Ectodermal cell (in vitro differentiated cells): Measurements from ENCODE around the gene PTGDS.

Experiments used
- H3K27ac ChIP-seq: 2 replicates; pipeline ENCODE4 v1.7.0; 2013; ENCODE audit warnings: mild to moderate bottlenecking, low read depth, low read length; ENCODE audit not compliant: insufficient read depth, poor library complexity, severe bottlenecking
- H3K27me3 ChIP-seq: 2 replicates; pipeline ENCODE4 v1.7.0; 2013; ENCODE audit warnings: mild to moderate bottlenecking, low read length; ENCODE audit not compliant: insufficient read depth, control insufficient read depth, poor library complexity, severe bottlenecking
- H3K36me3 ChIP-seq: one replicate; pipeline ENCODE4 v1.7.0; 2013; ENCODE audit warnings: low read length; ENCODE audit not compliant: control insufficient read depth, insufficient read depth
- H3K4me1 ChIP-seq: one replicate; pipeline ENCODE4 v1.7.0; 2013; ENCODE audit warnings: low read length; ENCODE audit not compliant: control insufficient read depth, insufficient read depth
- H3K4me3 ChIP-seq: 2 replicates; pipeline ENCODE4 v1.7.0; 2013; ENCODE audit warnings: low read depth, low read length, control low read depth; ENCODE audit not compliant: insufficient read depth
- H3K9me3 ChIP-seq: 2 replicates; pipeline ENCODE4 v1.7.0; 2013; ENCODE audit warnings: mild to moderate bottlenecking, low read length, moderate library complexity; ENCODE audit not compliant: control insufficient read depth
- WGBS, 2 experiments: methylation state at CpG; one replicate each; pipeline ENCODE4 v1.1.7; 2013; ENCODE audit warnings: missing lambda C conversion rate in 2 of 2; 5-methylcytosine and 5-hydroxymethylcytosine counted together

PTGDS gene

GRCh38 chr9:136973618-136974617 lies 3.4 kb upstream of the PTGDS start:
- 91 to 94% methylated on average over 29 of the region's 29 CpGs for WGBS, 2 experiments
- Histone ChIP-seq H3K4me3 (no peak overlapping the region), H3K36me3 (no peaks in the 10 kb centered on the region), H3K27me3 (peaks cover 14% of the 10 kb centered on the region), H3K9me3 (no peaks in the 10 kb centered on the region), H3K4me1 (peaks cover 3% of the 10 kb centered on the region), H3K27ac (no peak overlapping the region)

- Histone ChIP-seq H3K27me3 (peaks cover 14% of the 10 kb centered on the region), H3K36me3 (no peaks in the 10 kb centered on the region), H3K9me3 (no peaks in the 10 kb centered on the region), H3K4me1 (peaks cover 3% of the 10 kb centered on the region), H3K27ac (no peak overlapping the region), H3K4me3 (no peak overlapping the region)
- WGBS, 2 experiments = 88% methylated on average over 15 of the region's 15 CpGs
Observed at GRCh38 chr9:136974817-136975535, 2.3 kb upstream of the PTGDS start.

- H3K27me3 ChIP-seq = peaks cover 14% of the 10 kb centered on the region
- no peak overlapping the region for H3K27ac ChIP-seq
- H3K4me1 ChIP-seq = peaks cover 3% of the 10 kb centered on the region
- H3K9me3 ChIP-seq = no peaks in the 10 kb centered on the region
- H3K36me3 ChIP-seq = no peaks in the 10 kb centered on the region
- WGBS, 2 experiments = 84 to 86% methylated on average over 14 of the region's 14 CpGs
- H3K4me3 ChIP-seq = no peak overlapping the region
Observed at GRCh38 chr9:136975644-136976043, 1.7 kb upstream of the PTGDS start.

- peaks cover 3% of the 10 kb centered on the region for H3K4me1 ChIP-seq
Observed at GRCh38 chr9:136977649-136978072, 357 bp downstream of the PTGDS start.

GRCh38 chr9:136978073-136978864 lies 965 bp downstream of the PTGDS start:
- peaks cover 14% of the 10 kb centered on the region for H3K27me3 ChIP-seq

More at GRCh38 chr9:136977649-136978072, 357 bp downstream of the PTGDS start:
- WGBS, 2 experiments = 7 to 8% methylated on average over 33 of the region's 33 CpGs
- H3K4me3 ChIP-seq = peak overlapping the region; percentile 36
- H3K27ac ChIP-seq = no peak overlapping the region
- peaks cover 14% of the 10 kb centered on the region for H3K27me3 ChIP-seq
- no peaks in the 10 kb centered on the region for H3K9me3 ChIP-seq
- no peaks in the 10 kb centered on the region for H3K36me3 ChIP-seq

GRCh38 chr9:136978865-136979544 lies 1.7 kb downstream of the PTGDS start:
- Histone ChIP-seq H3K4me1 (peaks cover 3% of the 10 kb centered on the region), H3K9me3 (no peaks in the 10 kb centered on the region), H3K36me3 (no peaks in the 10 kb centered on the region), H3K27ac (no peak overlapping the region), H3K4me3 (no peak overlapping the region), H3K27me3 (peaks cover 17% of the 10 kb centered on the region)
- WGBS, 2 experiments = 65 to 66% methylated on average over 41 of the region's 41 CpGs

More at GRCh38 chr9:136978073-136978864, 965 bp downstream of the PTGDS start:
- H3K4me3 ChIP-seq = peak overlapping the region; percentile 36
- no peaks in the 10 kb centered on the region for H3K9me3 ChIP-seq
- no peak overlapping the region for H3K27ac ChIP-seq
- H3K36me3 ChIP-seq = no peaks in the 10 kb centered on the region
- peaks cover 3% of the 10 kb centered on the region for H3K4me1 ChIP-seq
- WGBS, 2 experiments = 2% methylated on average over 73 to 78 of the region's 78 CpGs

- Histone ChIP-seq H3K4me1 (peaks cover 3% of the 10 kb centered on the region), H3K9me3 (no peaks in the 10 kb centered on the region), H3K36me3 (no peaks in the 10 kb centered on the region), H3K27ac (no peak overlapping the region), H3K27me3 (peaks cover 22% of the 10 kb centered on the region), H3K4me3 (no peak overlapping the region)
- WGBS, 2 experiments = 85 to 86% methylated on average over 26 of the region's 26 CpGs
Observed at GRCh38 chr9:136979769-136980587, 2.7 kb downstream of the PTGDS start.

GRCh38 chr9:136980669-136981478 lies 3.6 kb downstream of the PTGDS start:
- Histone ChIP-seq H3K36me3 (no peaks in the 10 kb centered on the region), H3K9me3 (no peaks in the 10 kb centered on the region), H3K27ac (no peak overlapping the region), H3K4me3 (no peak overlapping the region), H3K27me3 (peaks cover 31% of the 10 kb centered on the region), H3K4me1 (peaks cover 3% of the 10 kb centered on the region)
- 93 to 94% methylated on average over 16 of the region's 16 CpGs for WGBS, 2 experiments
